SK-N-SH (cell line): ENCODE results near the gene TGFA. TPM values are rescaled to one million over a fixed set of nuclear protein-coding genes. Genes with fewer than 3 reads are reported as not detected.

Source experiments
- CTCF ChIA-PET: fragments of 300-600, 350-600 bp; formaldehyde crosslinking; extraction: SDS; loops from one replicate; lab custom pipeline; 2021; lab: Yijun Ruan, JAX
- POLR2A ChIA-PET: fragments of 350-600 bp; sonication (Branson Sonifier 250); formaldehyde crosslinking; extraction: SDS; loops from one replicate; lab custom pipeline; 2020; ENCODE audit warnings: antibody characterized with exemption, inconsistent platforms; lab: Yijun Ruan, JAX
- DNase-seq: peaks from one replicate; pipeline ENCODE4 v3.0.0; 2012
- H2AFZ ChIP-seq: fragments of 200-600 bp; sonication (generic); 2 replicates; pipeline ENCODE4 v1.8.1; 2016; ENCODE audit warnings: antibody characterized with exemption, mild to moderate bottlenecking, low read depth
- H3F3A ChIP-seq: fragments of 200-600 bp; sonication (generic); replicated peaks from 2 replicates; pipeline ENCODE3; 2016; ENCODE audit warnings: antibody characterized with exemption, mild to moderate bottlenecking; ENCODE audit not compliant: insufficient read depth
- H3K27ac ChIP-seq, 2 experiments: fragments of 200-500 bp in 1 of 2; fragments of 200-600 bp in 1 of 2; sonication (Bioruptor generic) in 1 of 2; sonication (generic), shearing (Covaris generic) in 1 of 2; 2 replicates each; pipeline versions ENCODE4 v1.5.1 to v1.6.1; 2014 to 2016; ENCODE audit warnings: low read depth in 2 of 2, inconsistent platforms in 1 of 2, low read length in 1 of 2, mild to moderate bottlenecking in 1 of 2, mixed read lengths in 1 of 2
- H3K27me3 ChIP-seq: fragments of 200-600 bp; sonication (generic), shearing (Covaris generic); 2 replicates; pipeline ENCODE4 v1.6.1; 2016; ENCODE audit warnings: mixed run types; ENCODE audit not compliant: insufficient read depth
- H3K36me3 ChIP-seq, 2 experiments: fragments of 200-500 bp in 1 of 2; fragments of 200-600 bp in 1 of 2; sonication (Bioruptor generic) in 1 of 2; sonication (generic) in 1 of 2; replicated peaks in 1 of 2; 2 replicates each; pipeline versions ENCODE3 to v1.5.1; 2014 to 2016; ENCODE audit warnings: low read length in 1 of 2, mild to moderate bottlenecking in 1 of 2; ENCODE audit not compliant: insufficient read depth in 2 of 2, control insufficient read depth in 1 of 2
- H3K4me1 ChIP-seq, 2 experiments: fragments of 200-500 bp in 1 of 2; fragments of 200-600 bp in 1 of 2; sonication (Bioruptor generic) in 1 of 2; sonication (generic), shearing (Covaris generic) in 1 of 2; 2 replicates each; pipeline versions ENCODE4 v1.5.1 to v1.6.1; 2014 to 2016; ENCODE audit warnings: low read depth in 1 of 2, low read length in 1 of 2, mixed run types in 1 of 2; ENCODE audit not compliant: insufficient read depth in 2 of 2, control insufficient read depth in 1 of 2
- H3K4me2 ChIP-seq: fragments of 200-600 bp; sonication (generic), shearing (Covaris generic); 2 replicates; pipeline ENCODE4 v1.6.1; 2017; ENCODE audit warnings: mixed run types
- H3K4me3 ChIP-seq, 2 experiments: fragments of 200-500 bp in 1 of 2; fragments of 200-600 bp in 1 of 2; sonication (Bioruptor generic) in 1 of 2; sonication (generic), shearing (Covaris generic) in 1 of 2; 2 replicates each; pipeline versions ENCODE4 v1.5.1 to v1.8.1; 2014 to 2016; ENCODE audit warnings: low read depth in 2 of 2, inconsistent platforms in 1 of 2, low read length in 1 of 2, mild to moderate bottlenecking in 1 of 2, mixed read lengths in 1 of 2, moderate library complexity in 1 of 2
- H3K79me2 ChIP-seq: fragments of 200-600 bp; sonication (generic); 2 replicates; pipeline ENCODE4 v1.8.1; 2017; ENCODE audit warnings: mild to moderate bottlenecking; ENCODE audit not compliant: insufficient read depth
- H3K9ac ChIP-seq: fragments of 200-600 bp; sonication (generic); 2 replicates; pipeline ENCODE4 v1.6.1; 2017; ENCODE audit warnings: mixed run types
- H3K9me2 ChIP-seq: fragments of 200-600 bp; sonication (generic); 2 replicates; pipeline ENCODE4 v1.6.1; 2017; ENCODE audit warnings: mixed run types
- H3K9me3 ChIP-seq: fragments of 200-600 bp; sonication (generic); 2 replicates; pipeline ENCODE4 v1.6.1; 2017; ENCODE audit warnings: mixed run types, mild to moderate bottlenecking, moderate library complexity
- H4K20me1 ChIP-seq: fragments of 200-600 bp; sonication (generic); 2 replicates; pipeline ENCODE4 v1.6.1; 2017; ENCODE audit warnings: mild to moderate bottlenecking, mixed run types; ENCODE audit not compliant: insufficient read depth
- CHD2 ChIP-seq: fragments of 150-350 bp; IDR thresholded peaks from 2 replicates; pipeline ENCODE4 v1.6.1; 2018; ENCODE audit warnings: low read length; ENCODE audit not compliant: partially characterized antibody
- ELF1 ChIP-seq: IDR thresholded peaks from 2 replicates; pipeline ENCODE4 v1.4.0; 2012
- EZH2phosphoT487 ChIP-seq: fragments of 200-600 bp; sonication (generic); IDR thresholded peaks from 2 replicates; pipeline ENCODE4 v1.6.1; 2017; ENCODE audit warnings: low read depth, mixed run types, mild to moderate bottlenecking, antibody characterized with exemption, moderate library complexity, borderline replicate concordance
- FOXJ3 ChIP-seq: sonication (generic); formaldehyde crosslinking; IDR thresholded peaks from 2 replicates; pipeline ENCODE4 v1.5.1; 2020; ENCODE audit warnings: mild to moderate bottlenecking, missing genetic modification reagents
- GABPA ChIP-seq: IDR thresholded peaks from 2 replicates; pipeline ENCODE4 v1.4.0; 2012; ENCODE audit warnings: low read depth, mild to moderate bottlenecking
- JUND ChIP-seq: IDR thresholded peaks from 2 replicates; pipeline ENCODE4 v1.4.0; 2012
- MEF2A ChIP-seq: IDR thresholded peaks from 2 replicates; pipeline ENCODE4 v1.4.0; 2012; ENCODE audit warnings: low read depth, borderline replicate concordance
- POLR2AphosphoS5 ChIP-seq: IDR thresholded peaks from 2 replicates; pipeline ENCODE4 v1.6.1; 2012; ENCODE audit warnings: low read depth, low read length
- RAD21 ChIP-seq: IDR thresholded peaks from 2 replicates; pipeline ENCODE4 v1.6.1; 2012; ENCODE audit warnings: mild to moderate bottlenecking, low read length
- RCOR1 ChIP-seq: fragments of 150-350 bp; IDR thresholded peaks from 2 replicates; pipeline ENCODE4 v1.6.1; 2017; ENCODE audit warnings: antibody characterized with exemption, low read length
- RFX5 ChIP-seq: IDR thresholded peaks from 2 replicates; pipeline ENCODE4 v1.6.1; 2012; ENCODE audit warnings: mild to moderate bottlenecking, improper control_type of control experiment, low read length
- RXRA ChIP-seq: IDR thresholded peaks from 2 replicates; pipeline ENCODE4 v1.4.0; 2012; ENCODE audit warnings: low read depth, mild to moderate bottlenecking, borderline replicate concordance
- TAF1 ChIP-seq: IDR thresholded peaks from 2 replicates; pipeline ENCODE4 v1.6.1; 2012; ENCODE audit warnings: low read depth, mild to moderate bottlenecking, low read length, moderate library complexity, borderline replicate concordance
- TEAD4 ChIP-seq: IDR thresholded peaks from 2 replicates; pipeline ENCODE4 v1.4.0; 2012; ENCODE audit warnings: mild to moderate bottlenecking, borderline replicate concordance; ENCODE audit not compliant: insufficient read depth
- WGBS: methylation state at CpG from one replicate; pipeline ENCODE4 v1.1.6; 2017; ENCODE audit warnings: low lambda C conversion rate; 5-methylcytosine and 5-hydroxymethylcytosine counted together
- polyA plus RNA-seq, 3 experiments: library from polyadenylated mRNA; depleted of rRNA; stranded (reverse); fragments of >200 nt; gene quantifications; 2 replicates each; pipeline ENCODE4 v1.2.3, GENCODE V29; 2012
- TF ChIP-seq, protein P1 (sequence below): fragments of 200-600 bp; sonication (generic); IDR thresholded peaks from 2 replicates; pipeline ENCODE4 v1.6.1; 2017; ENCODE audit warnings: antibody characterized with exemption, mild to moderate bottlenecking, moderate library complexity
- TF ChIP-seq, protein P2 (sequence below): IDR thresholded peaks from 2 replicates; pipeline ENCODE4 v1.4.0; 2012; ENCODE audit warnings: low read depth
- TF ChIP-seq, protein P3 (sequence below): fragments of 150-350 bp; IDR thresholded peaks from 2 replicates; pipeline ENCODE4 v1.6.1; 2017; ENCODE audit warnings: antibody characterized with exemption, low read length, low read depth, borderline replicate concordance
- TF ChIP-seq, protein P4 (sequence below): IDR thresholded peaks from 2 replicates; pipeline ENCODE4 v1.6.1; 2012; ENCODE audit warnings: mild to moderate bottlenecking, low read depth, low read length, moderate library complexity
- TF ChIP-seq, protein P5 (sequence below): fragments of 150-350 bp; IDR thresholded peaks from 2 replicates; pipeline ENCODE4 v1.6.1; 2016; ENCODE audit warnings: mild to moderate bottlenecking, low read depth, low read length

TGFA gene
- polyA plus RNA-seq, 1 of the 3 experiments (the other 2 are of a cell fraction): not detected

DNA sequence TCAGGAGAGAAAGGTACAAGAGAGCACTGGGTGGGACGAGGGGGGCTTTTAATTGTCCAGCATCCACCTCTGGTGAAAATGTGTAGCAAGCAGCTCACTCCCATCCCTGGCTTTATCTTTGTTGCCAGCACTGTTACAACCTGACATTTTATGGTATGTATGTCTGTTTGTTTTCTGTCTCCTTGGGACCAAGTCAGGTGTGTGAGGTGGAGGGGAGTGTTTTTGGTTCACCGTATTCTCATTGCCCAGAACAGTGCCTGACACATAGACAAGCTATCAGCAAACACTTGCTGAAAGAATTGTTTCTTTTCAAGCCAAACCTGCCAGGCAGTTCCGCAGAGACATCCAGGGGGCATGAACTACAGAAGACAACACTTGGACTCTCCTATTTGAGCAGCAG is 24.7 kb downstream of the TGFA start:
- CTCF ChIA-PET: interaction anchor here (1.2 kb wide), 1 partner anchor 188 kb away, joined by 3 read pairs; no protein-coding TSS in a partner anchor
- H3K4me1 ChIP-seq: no peaks in the 10 kb centered on the region

DNA sequence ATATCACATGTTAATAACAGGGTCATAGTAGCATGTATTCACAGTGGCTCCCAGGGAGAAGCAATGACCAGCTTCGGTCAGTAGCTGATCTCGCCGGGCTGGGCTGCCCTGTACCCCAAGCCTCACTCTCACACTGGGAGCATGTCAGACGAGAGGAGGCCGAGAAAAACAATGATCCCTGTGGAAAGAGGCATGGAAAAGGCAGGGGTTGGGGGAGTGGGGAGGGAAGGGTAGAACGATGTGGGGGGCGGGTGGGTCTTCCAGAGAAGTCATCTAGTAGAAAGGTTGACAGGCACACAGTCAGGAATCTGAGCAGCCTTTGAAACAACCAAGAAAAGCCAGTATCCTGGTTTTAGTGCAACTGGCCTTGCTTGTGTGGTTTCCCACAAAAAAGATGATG is 25.4 kb downstream of the TGFA start:
- Histone ChIP-seq H3F3A (no peaks in the 10 kb centered on the region), H3K36me3 (no peaks in the 10 kb centered on the region), H3K9me3 (no peaks in the 10 kb centered on the region), H3K9ac (no peak overlapping the region), H2AFZ (no peak overlapping the region), H3K4me2 (no peak overlapping the region), H3K79me2 (no peaks in the 10 kb centered on the region), H3K4me1 (no peaks in the 10 kb centered on the region), H3K9me2 (no peaks in the 10 kb centered on the region), H3K27me3 (no peaks in the 10 kb centered on the region; the same call in 1 of the 2 replicates), H3K27ac (no peak overlapping the region), H4K20me1 (no peaks in the 10 kb centered on the region), H3K4me3 (no peak overlapping the region)
- CTCF ChIA-PET: interaction anchor here (0.7 to 1.2 kb wide), 2 partner anchors 119 to 188 kb away, joined by 3 read pairs; no protein-coding TSS in a partner anchor
- POLR2A ChIA-PET: no interaction called here
- DNase-seq: no peak
- WGBS: 46% methylated on average over 7 of the region's 7 CpGs
- TF ChIP-seq ELF1 (no peak), POLR2AphosphoS5 (no peak), MEF2A (no peak), FOXJ3 (CRISPR knock-in tag) (no peak), JUND (no peak), TEAD4 (no peak), TAF1 (no peak), EZH2phosphoT487 (no peak), RFX5 (no peak)
- TF ChIP-seq, protein P1, sequence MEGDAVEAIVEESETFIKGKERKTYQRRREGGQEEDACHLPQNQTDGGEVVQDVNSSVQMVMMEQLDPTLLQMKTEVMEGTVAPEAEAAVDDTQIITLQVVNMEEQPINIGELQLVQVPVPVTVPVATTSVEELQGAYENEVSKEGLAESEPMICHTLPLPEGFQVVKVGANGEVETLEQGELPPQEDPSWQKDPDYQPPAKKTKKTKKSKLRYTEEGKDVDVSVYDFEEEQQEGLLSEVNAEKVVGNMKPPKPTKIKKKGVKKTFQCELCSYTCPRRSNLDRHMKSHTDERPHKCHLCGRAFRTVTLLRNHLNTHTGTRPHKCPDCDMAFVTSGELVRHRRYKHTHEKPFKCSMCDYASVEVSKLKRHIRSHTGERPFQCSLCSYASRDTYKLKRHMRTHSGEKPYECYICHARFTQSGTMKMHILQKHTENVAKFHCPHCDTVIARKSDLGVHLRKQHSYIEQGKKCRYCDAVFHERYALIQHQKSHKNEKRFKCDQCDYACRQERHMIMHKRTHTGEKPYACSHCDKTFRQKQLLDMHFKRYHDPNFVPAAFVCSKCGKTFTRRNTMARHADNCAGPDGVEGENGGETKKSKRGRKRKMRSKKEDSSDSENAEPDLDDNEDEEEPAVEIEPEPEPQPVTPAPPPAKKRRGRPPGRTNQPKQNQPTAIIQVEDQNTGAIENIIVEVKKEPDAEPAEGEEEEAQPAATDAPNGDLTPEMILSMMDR: no peak
- TF ChIP-seq, protein P2, sequence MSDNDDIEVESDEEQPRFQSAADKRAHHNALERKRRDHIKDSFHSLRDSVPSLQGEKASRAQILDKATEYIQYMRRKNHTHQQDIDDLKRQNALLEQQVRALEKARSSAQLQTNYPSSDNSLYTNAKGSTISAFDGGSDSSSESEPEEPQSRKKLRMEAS: no peak
- TF ChIP-seq, protein P3, sequence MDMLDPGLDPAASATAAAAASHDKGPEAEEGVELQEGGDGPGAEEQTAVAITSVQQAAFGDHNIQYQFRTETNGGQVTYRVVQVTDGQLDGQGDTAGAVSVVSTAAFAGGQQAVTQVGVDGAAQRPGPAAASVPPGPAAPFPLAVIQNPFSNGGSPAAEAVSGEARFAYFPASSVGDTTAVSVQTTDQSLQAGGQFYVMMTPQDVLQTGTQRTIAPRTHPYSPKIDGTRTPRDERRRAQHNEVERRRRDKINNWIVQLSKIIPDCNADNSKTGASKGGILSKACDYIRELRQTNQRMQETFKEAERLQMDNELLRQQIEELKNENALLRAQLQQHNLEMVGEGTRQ: no peak
- TF ChIP-seq, protein P4, sequence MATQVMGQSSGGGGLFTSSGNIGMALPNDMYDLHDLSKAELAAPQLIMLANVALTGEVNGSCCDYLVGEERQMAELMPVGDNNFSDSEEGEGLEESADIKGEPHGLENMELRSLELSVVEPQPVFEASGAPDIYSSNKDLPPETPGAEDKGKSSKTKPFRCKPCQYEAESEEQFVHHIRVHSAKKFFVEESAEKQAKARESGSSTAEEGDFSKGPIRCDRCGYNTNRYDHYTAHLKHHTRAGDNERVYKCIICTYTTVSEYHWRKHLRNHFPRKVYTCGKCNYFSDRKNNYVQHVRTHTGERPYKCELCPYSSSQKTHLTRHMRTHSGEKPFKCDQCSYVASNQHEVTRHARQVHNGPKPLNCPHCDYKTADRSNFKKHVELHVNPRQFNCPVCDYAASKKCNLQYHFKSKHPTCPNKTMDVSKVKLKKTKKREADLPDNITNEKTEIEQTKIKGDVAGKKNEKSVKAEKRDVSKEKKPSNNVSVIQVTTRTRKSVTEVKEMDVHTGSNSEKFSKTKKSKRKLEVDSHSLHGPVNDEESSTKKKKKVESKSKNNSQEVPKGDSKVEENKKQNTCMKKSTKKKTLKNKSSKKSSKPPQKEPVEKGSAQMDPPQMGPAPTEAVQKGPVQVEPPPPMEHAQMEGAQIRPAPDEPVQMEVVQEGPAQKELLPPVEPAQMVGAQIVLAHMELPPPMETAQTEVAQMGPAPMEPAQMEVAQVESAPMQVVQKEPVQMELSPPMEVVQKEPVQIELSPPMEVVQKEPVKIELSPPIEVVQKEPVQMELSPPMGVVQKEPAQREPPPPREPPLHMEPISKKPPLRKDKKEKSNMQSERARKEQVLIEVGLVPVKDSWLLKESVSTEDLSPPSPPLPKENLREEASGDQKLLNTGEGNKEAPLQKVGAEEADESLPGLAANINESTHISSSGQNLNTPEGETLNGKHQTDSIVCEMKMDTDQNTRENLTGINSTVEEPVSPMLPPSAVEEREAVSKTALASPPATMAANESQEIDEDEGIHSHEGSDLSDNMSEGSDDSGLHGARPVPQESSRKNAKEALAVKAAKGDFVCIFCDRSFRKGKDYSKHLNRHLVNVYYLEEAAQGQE: no peak

More for the DNA sequence above, 24.7 kb downstream of the TGFA start:
- Histone ChIP-seq H3K9me3 (no peaks in the 10 kb centered on the region), H3K36me3 (no peaks in the 10 kb centered on the region), H3F3A (no peaks in the 10 kb centered on the region), H3K27ac (no peak overlapping the region), H3K9me2 (no peaks in the 10 kb centered on the region), H3K9ac (no peak overlapping the region), H4K20me1 (no peaks in the 10 kb centered on the region), H3K4me2 (no peak overlapping the region), H3K27me3 (no peaks in the 10 kb centered on the region; the same call in 1 of the 2 replicates), H2AFZ (no peak overlapping the region), H3K4me3 (no peak overlapping the region), H3K79me2 (no peaks in the 10 kb centered on the region)
- DNase-seq: no peak
- no peak for TF ChIP-seq RXRA
- no peak for TF ChIP-seq RCOR1
- TF ChIP-seq RFX5: no peak
- TF ChIP-seq FOXJ3 (CRISPR knock-in tag): no peak
- TF ChIP-seq RAD21: no peak
- TF ChIP-seq GABPA: no peak
- TF ChIP-seq, protein P3: no peak
- TF ChIP-seq CHD2: no peak
- no peak for TF ChIP-seq MEF2A
- TF ChIP-seq ELF1: no peak
- TF ChIP-seq POLR2AphosphoS5: no peak
- TF ChIP-seq, protein P5, sequence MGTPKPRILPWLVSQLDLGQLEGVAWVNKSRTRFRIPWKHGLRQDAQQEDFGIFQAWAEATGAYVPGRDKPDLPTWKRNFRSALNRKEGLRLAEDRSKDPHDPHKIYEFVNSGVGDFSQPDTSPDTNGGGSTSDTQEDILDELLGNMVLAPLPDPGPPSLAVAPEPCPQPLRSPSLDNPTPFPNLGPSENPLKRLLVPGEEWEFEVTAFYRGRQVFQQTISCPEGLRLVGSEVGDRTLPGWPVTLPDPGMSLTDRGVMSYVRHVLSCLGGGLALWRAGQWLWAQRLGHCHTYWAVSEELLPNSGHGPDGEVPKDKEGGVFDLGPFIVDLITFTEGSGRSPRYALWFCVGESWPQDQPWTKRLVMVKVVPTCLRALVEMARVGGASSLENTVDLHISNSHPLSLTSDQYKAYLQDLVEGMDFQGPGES: no peak
- POLR2A ChIA-PET: no interaction called here
- WGBS: 40% methylated on average over 3 of the region's 3 CpGs
